Muscle layer of colon (tissue), 2 donors: Measurements from ENCODE around the gene ZSWIM4.
A peak's percentile ranks its signal among the peaks of the same experiment; 100 is the strongest.

Experiments used
- H3K27ac ChIP-seq: one replicate; pipeline ENCODE4 v1.7.0; 2013; ENCODE audit warnings: low read depth, mild to moderate bottlenecking, low read length, moderate library complexity
- H3K27me3 ChIP-seq, 2 donors: one replicate each; pipeline ENCODE4 v1.7.0; 2013; ENCODE audit warnings: low read length in 2 of 2, mild to moderate bottlenecking in 2 of 2; ENCODE audit not compliant: insufficient read depth in 2 of 2, control insufficient read depth in 1 of 2
- H3K36me3 ChIP-seq: one replicate; pipeline ENCODE4 v1.7.0; 2013; ENCODE audit warnings: mild to moderate bottlenecking, low read length; ENCODE audit not compliant: insufficient read depth
- H3K4me1 ChIP-seq: one replicate; pipeline ENCODE4 v1.7.0; 2013; ENCODE audit warnings: mild to moderate bottlenecking, low read length; ENCODE audit not compliant: insufficient read depth
- H3K4me3 ChIP-seq, 2 donors: one replicate each; pipeline ENCODE4 v1.7.0; 2013; ENCODE audit warnings: low read length in 2 of 2, low read depth in 1 of 2, mild to moderate bottlenecking in 1 of 2, moderate library complexity in 1 of 2
- H3K9ac ChIP-seq: one replicate; pipeline ENCODE4 v1.7.0; 2013; ENCODE audit warnings: low read length
- H3K9me3 ChIP-seq: one replicate; pipeline ENCODE4 v1.7.0; 2013; ENCODE audit warnings: mild to moderate bottlenecking, low read length
- donor health status: abdominal sarcoma.
- donor health status: Adenocarcinoma of cecum.

Gene ZSWIM4

DNA sequence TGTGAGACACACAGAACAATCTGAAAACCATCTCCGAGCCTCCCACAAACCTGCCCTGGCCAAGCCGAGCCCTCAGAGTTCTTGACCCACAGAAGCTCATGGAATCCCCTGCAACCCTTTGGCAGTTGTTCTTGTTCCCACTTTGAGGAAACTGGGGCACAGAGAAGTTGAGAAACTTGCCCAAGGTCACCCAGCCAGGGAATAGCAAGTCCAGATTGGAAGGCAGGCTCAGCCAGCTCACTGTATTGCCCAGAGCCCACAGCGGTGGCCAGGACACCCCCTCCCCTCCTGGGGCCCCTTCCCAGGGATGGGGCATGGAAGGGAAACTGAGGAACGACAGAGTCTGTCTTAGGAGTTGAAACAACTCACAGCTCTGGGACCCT, 1.8 kb downstream of the ZSWIM4 start:
- Histone ChIP-seq H3K27ac (peak overlapping the region; percentile 29), H3K9me3 (no peaks in the 10 kb centered on the region), H3K4me3 (peak overlapping the region in 1 of 2 donors; percentile 51), H3K27me3 (no peaks in the 10 kb centered on the region), H3K4me1 (peaks cover 29% of the 10 kb centered on the region), H3K9ac (peak overlapping the region; percentile 32), H3K36me3 (no peaks in the 10 kb centered on the region)

DNA sequence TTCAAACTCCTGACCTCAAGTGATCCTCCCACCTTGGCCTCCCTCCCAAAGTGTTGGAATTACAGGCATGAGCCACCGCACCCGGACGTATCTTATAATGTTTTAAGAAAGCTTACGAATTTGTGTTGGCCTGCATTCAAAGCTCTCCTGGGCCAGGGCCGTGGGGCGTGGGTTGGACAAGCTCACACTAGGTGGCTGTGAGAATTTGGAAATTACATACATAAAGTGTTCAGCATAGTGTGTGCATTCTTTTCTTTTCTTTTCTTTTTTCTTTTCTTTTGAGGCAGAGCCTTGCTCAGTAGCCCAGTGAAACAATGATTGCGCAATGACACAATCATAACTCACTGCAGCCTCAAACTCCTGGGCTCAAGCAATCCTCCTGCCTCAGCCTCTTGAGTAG, 2.6 kb downstream of the ZSWIM4 start:
- no peaks in the 10 kb centered on the region for H3K9me3 ChIP-seq
- peaks cover 29% of the 10 kb centered on the region for H3K4me1 ChIP-seq
- H3K27me3 ChIP-seq: no peaks in the 10 kb centered on the region
- H3K36me3 ChIP-seq: no peaks in the 10 kb centered on the region
- no peak overlapping the region for H3K27ac ChIP-seq
- H3K4me3 ChIP-seq: no peak overlapping the region
- no peak overlapping the region for H3K9ac ChIP-seq

DNA sequence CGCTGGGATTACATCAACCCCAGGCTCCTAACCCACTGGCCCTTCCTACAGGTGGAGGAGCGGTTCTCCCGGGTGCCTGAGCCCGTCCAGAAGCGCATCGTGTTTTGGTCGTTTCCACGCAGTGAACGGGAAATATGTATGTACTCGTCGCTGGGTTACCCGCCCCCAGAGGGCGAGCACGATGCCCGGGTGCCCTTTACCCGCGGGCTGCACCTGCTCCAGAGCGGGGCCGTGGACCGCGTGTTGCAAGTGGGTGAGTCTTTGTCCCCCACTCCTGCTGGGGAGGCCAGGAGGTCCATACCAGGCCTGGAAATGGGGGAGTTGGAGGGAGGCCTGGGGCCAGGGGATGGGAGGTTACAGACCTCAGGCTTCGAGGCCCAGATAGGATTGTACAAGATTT, 4.4 kb downstream of the ZSWIM4 start:
- Histone ChIP-seq H3K4me1 (peaks cover 20% of the 10 kb centered on the region), H3K4me3 (no peak overlapping the region), H3K27ac (no peak overlapping the region)

DNA sequence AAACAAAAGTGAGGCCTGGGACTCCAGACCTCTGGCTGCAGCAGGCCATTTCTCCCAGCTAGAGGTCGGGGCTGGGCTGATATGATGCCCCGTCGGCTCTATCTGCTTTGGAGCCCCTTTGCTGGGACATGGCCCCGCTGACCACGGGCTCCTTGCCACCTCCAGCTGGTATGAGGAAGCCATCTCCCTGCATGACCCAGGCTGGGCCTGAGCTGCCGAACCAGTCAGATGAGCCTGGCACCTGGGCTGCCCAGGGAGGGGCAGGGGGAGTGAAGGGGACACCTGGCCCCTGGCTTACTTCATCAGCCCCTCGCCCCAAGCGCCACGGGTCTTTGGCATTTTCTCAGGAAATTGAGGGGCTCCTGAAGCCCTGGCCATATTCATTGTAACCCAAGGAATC, 7.8 kb downstream of the ZSWIM4 start:
- H3K27ac ChIP-seq: no peak overlapping the region
- no peaks in the 10 kb centered on the region for H3K27me3 ChIP-seq
- no peak overlapping the region for H3K4me3 ChIP-seq
- no peak overlapping the region for H3K9ac ChIP-seq
- no peaks in the 10 kb centered on the region for H3K36me3 ChIP-seq
- H3K4me1 ChIP-seq: no peaks in the 10 kb centered on the region
- H3K9me3 ChIP-seq: no peaks in the 10 kb centered on the region

More for the DNA sequence above, 4.4 kb downstream of the ZSWIM4 start:
- Histone ChIP-seq H3K9ac (no peak overlapping the region), H3K36me3 (no peaks in the 10 kb centered on the region), H3K9me3 (no peaks in the 10 kb centered on the region), H3K27me3 (no peaks in the 10 kb centered on the region)

DNA sequence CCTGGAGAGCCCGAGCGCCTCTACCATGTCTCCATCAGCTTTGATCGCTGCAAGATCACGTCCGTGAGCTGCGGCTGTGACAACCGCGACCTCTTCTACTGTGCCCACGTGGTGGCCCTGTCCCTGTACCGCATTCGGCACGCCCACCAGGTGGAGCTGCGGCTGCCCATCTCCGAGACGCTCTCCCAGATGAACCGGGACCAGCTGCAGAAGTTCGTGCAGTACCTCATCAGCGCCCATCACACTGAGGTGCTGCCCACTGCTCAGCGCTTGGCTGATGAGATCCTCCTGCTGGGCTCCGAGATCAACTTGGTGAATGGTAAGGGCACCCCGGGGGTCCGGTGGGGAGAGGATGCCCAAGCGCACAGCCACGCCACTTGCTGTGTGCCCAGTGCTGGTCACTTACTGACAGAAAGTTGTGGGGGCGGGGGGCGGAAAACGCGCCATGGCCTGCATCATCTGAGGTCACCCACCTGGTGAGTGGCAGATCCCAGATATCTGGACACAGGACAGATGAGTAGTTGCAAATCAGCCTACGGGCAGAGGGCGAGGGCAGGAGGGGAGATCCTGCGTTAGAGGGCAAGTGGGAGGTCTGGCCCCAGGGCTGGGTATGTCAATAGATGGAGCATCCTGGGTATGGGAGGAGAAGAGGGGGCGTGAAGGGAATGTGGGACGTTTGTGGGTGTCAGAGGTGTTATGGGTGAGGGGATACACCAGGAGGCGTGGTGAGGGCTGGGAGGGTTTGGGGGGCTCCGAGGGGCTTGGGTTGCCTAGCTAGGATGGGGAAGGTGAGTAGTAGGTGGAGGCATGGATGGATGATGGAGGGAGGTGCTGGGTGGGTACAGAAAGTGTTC, 9.8 kb downstream of the ZSWIM4 start:
- Histone ChIP-seq H3K36me3 (peaks cover 7% of the 10 kb centered on the region), H3K4me1 (no peaks in the 10 kb centered on the region), H3K27ac (no peak overlapping the region), H3K9me3 (no peaks in the 10 kb centered on the region), H3K9ac (no peak overlapping the region), H3K4me3 (no peak overlapping the region), H3K27me3 (no peaks in the 10 kb centered on the region)

DNA sequence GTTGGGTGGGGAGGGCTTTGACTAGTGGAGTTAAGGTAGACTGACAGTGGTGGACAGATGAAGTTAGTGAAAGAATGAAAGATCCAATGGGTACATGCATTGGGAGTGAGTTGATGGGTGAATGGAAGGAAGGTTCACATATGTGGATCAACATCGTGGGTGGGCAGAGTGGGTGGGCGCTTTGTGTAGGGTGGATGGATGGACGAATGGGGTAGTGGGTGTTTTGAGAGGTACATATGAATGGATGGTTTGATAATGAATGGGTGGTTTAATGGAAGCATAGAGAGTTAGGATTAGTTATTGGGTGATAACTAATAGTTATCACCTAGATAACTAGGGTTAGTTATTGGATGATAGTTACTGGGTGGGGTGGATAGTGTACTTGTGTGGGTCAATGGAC, 11.5 kb downstream of the ZSWIM4 start:
- Histone ChIP-seq H3K36me3 (peaks cover 7% of the 10 kb centered on the region), H3K9me3 (no peaks in the 10 kb centered on the region), H3K4me3 (no peak overlapping the region), H3K4me1 (no peaks in the 10 kb centered on the region), H3K27me3 (no peaks in the 10 kb centered on the region), H3K27ac (no peak overlapping the region), H3K9ac (no peak overlapping the region)

DNA sequence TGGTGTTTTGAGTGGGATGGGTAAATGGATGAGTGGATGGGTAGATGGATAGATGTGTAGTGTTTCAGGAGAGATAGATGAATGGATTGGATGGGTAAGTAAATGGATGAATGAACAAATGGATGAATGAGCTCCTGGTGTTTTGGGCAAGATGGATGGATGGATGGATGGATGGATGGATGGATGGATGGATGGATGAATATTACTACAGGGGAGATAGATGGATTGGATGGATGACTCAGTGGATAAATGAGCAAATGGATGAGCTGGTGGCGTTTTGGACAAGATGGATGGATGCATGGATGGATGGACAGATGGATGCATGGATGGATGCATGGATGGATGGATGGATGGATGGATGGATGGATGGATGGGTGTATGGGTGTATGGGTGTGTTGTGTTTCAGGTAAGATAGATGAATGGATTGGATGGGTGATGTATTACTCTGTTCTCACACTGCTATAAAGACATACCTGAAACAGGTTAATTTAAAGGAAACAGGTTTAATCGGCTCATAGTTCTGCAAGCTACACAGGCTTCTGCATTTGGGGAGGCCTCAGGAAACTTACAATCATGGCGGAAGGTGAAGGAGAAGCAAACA, 12.3 kb downstream of the ZSWIM4 start:
- Histone ChIP-seq H3K36me3 (peaks cover 7% of the 10 kb centered on the region), H3K4me3 (no peak overlapping the region), H3K9me3 (no peaks in the 10 kb centered on the region), H3K27ac (no peak overlapping the region), H3K27me3 (no peaks in the 10 kb centered on the region), H3K9ac (no peak overlapping the region), H3K4me1 (no peaks in the 10 kb centered on the region)

DNA sequence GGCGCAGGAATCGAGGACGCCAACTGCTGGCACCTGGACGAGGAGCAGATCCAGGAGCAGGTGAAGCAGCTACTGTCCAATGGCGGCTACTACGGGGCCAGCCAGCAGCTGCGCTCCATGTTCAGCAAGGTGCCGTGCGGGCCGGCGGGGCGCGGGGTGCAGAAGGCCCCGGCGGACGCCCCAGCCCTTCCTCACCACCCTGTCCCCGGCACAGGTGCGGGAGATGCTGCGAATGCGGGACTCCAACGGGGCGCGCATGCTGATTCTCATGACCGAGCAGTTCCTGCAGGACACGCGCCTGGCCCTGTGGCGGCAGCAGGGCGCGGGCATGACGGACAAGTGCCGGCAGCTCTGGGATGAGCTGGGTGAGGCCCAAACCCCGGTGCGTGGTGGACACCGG, 13.6 kb downstream of the ZSWIM4 start:
- no peaks in the 10 kb centered on the region for H3K27me3 ChIP-seq
- no peak overlapping the region for H3K4me3 ChIP-seq
- H3K4me1 ChIP-seq: no peaks in the 10 kb centered on the region
- peaks cover 14% of the 10 kb centered on the region for H3K36me3 ChIP-seq
- H3K9me3 ChIP-seq: no peaks in the 10 kb centered on the region
- H3K9ac ChIP-seq: no peak overlapping the region
- H3K27ac ChIP-seq: no peak overlapping the region

DNA sequence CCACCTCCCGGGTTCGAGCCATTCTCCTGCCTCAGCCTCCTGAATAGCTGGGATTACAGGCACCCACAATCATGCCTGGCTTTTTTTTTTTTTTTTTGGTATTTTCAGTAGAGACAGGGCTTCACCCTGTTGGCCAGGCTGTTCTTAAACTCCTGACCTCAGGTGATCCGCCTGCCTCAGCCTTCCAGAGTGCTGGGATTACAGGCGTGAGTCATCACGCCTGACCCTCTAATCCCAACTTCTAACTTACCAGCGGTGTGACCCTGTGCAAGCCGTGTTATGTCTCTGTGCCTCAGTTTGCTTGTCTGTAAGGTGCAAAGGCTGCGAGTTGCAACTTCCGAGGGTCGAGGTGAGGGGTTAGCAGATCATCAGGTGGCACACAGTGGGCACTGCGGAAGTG, 17.3 kb downstream of the ZSWIM4 start:
- Histone ChIP-seq H3K27me3 (no peaks in the 10 kb centered on the region), H3K27ac (no peak overlapping the region), H3K9ac (no peak overlapping the region), H3K4me1 (no peaks in the 10 kb centered on the region), H3K36me3 (peaks cover 14% of the 10 kb centered on the region), H3K4me3 (no peak overlapping the region), H3K9me3 (no peaks in the 10 kb centered on the region)

DNA sequence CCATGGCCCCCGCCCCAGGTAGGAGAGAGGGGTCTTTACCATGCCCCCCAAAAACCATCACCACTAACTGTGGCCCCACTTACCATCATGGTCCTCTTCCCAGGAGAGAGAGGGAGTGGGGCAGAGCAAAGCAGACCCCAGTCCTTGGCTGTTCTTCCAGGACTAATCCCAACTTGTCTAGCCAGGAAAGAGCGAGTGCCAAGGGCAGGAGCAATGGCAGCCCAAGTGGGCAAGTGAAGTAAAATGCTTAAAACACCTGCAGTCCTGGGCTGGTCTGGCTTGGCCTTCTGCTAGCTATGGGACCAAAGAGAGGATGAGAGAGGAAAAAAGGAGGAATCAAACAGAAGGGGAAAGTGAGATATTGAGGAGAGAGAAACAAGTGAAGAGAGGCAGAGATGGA, 17.9 kb downstream of the ZSWIM4 start:
- H3K27ac ChIP-seq: no peak overlapping the region
- no peaks in the 10 kb centered on the region for H3K4me1 ChIP-seq
- H3K4me3 ChIP-seq: no peak overlapping the region
- H3K27me3 ChIP-seq: no peaks in the 10 kb centered on the region
- H3K9ac ChIP-seq: no peak overlapping the region
- H3K9me3 ChIP-seq: no peaks in the 10 kb centered on the region
- H3K36me3 ChIP-seq: peaks cover 14% of the 10 kb centered on the region

DNA sequence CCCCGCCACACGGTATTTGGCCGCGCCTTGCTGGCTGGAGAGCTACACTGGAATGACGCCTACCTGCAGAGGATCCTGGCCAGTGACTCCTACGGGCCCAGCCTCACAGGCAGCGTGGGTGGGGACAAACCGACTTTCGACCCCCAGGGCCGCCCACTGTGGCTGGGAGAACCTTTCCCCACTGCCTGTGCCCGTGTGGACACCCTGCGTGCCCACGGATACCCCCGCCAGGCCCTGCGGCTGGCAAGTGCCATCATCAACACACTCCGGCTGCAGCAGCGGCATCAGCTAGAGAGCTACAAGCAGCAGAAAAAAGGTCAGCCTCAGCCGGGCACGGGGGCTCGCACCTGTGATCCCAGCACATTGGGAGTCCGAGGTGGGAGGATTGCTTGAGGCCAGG, 19.3 kb downstream of the ZSWIM4 start:
- H3K27me3 ChIP-seq: no peaks in the 10 kb centered on the region
- H3K36me3 ChIP-seq: peaks cover 7% of the 10 kb centered on the region
- H3K4me3 ChIP-seq: no peak overlapping the region
- no peaks in the 10 kb centered on the region for H3K9me3 ChIP-seq
- H3K4me1 ChIP-seq: no peaks in the 10 kb centered on the region
- H3K9ac ChIP-seq: no peak overlapping the region
- H3K27ac ChIP-seq: no peak overlapping the region
